ENCODE measurements around the gene ANTKMT. TPM values are rescaled to one million over a fixed set of nuclear protein-coding genes. Genes with fewer than 3 reads are reported as not detected.

Gene ANTKMT
- total RNA-seq, 1 donor from 2014 or later = 42.4 TPM

GRCh38 chr16:719815-720446, 1.0 kb upstream of the ANTKMT start:
- peak; percentile 53 for TF ChIP-seq CTCF (IDR thresholded peaks at IDR 0.05; ENCODE audit: insufficient read depth, low read length, poor library complexity, severe bottlenecking)
- Histone ChIP-seq H3K27me3 (ENCODE audit: control insufficient read depth, insufficient read depth, low read length) (no peaks in the 10 kb centered on the region), H3K36me3 (ENCODE audit: control insufficient read depth, insufficient read depth, low read length) (no peaks in the 10 kb centered on the region), H3K4me3 (ENCODE audit: low read depth, low read length) (peak overlapping the region; percentile 80)
- no peak for DNase-seq (ENCODE audit: low read depth)

GRCh38 chr16:720447-720989, 428 bp upstream of the ANTKMT start:
- H3K36me3 ChIP-seq (ENCODE audit: control insufficient read depth, insufficient read depth, low read length) = no peaks in the 10 kb centered on the region
- H3K4me3 ChIP-seq (ENCODE audit: low read depth, low read length) = peak overlapping the region; percentile 80
- DNase-seq (ENCODE audit: low read depth) = no peak
- no peak for TF ChIP-seq CTCF (IDR thresholded peaks at IDR 0.05; ENCODE audit: insufficient read depth, low read length, poor library complexity, severe bottlenecking)
- H3K27me3 ChIP-seq (ENCODE audit: control insufficient read depth, insufficient read depth, low read length) = no peaks in the 10 kb centered on the region

GRCh38 chr16:721765-722540, 1.0 kb downstream of the ANTKMT start:
- Histone ChIP-seq H3K36me3 (ENCODE audit: control insufficient read depth, insufficient read depth, low read length) (no peaks in the 10 kb centered on the region), H3K4me3 (ENCODE audit: low read depth, low read length) (peak overlapping the region; percentile 80), H3K27me3 (ENCODE audit: control insufficient read depth, insufficient read depth, low read length) (no peaks in the 10 kb centered on the region)
- no peak for TF ChIP-seq CTCF (IDR thresholded peaks at IDR 0.05; ENCODE audit: insufficient read depth, low read length, poor library complexity, severe bottlenecking)
- DNase-seq (ENCODE audit: low read depth) = no peak

GRCh38 chr16:722835-723633, 2.1 kb downstream of the ANTKMT start:
- TF ChIP-seq CTCF (IDR thresholded peaks at IDR 0.05; ENCODE audit: insufficient read depth, low read length, poor library complexity, severe bottlenecking) = no peak
- H3K4me3 ChIP-seq (ENCODE audit: low read depth, low read length) = no peak overlapping the region
- H3K36me3 ChIP-seq (ENCODE audit: control insufficient read depth, insufficient read depth, low read length) = no peaks in the 10 kb centered on the region
- no peak for DNase-seq (ENCODE audit: low read depth)
- no peaks in the 10 kb centered on the region for H3K27me3 ChIP-seq (ENCODE audit: control insufficient read depth, insufficient read depth, low read length)

- Histone ChIP-seq H3K27me3 (ENCODE audit: control insufficient read depth, insufficient read depth, low read length) (no peaks in the 10 kb centered on the region), H3K4me3 (ENCODE audit: low read depth, low read length) (no peak overlapping the region), H3K36me3 (ENCODE audit: control insufficient read depth, insufficient read depth, low read length) (no peaks in the 10 kb centered on the region)
- TF ChIP-seq CTCF (IDR thresholded peaks at IDR 0.05; ENCODE audit: insufficient read depth, low read length, poor library complexity, severe bottlenecking) = no peak
- no peak for DNase-seq (ENCODE audit: low read depth)
Observed at GRCh38 chr16:723695-724094, 2.7 kb downstream of the ANTKMT start.
